ENCODE results near the gene SPINT3.

DNA sequence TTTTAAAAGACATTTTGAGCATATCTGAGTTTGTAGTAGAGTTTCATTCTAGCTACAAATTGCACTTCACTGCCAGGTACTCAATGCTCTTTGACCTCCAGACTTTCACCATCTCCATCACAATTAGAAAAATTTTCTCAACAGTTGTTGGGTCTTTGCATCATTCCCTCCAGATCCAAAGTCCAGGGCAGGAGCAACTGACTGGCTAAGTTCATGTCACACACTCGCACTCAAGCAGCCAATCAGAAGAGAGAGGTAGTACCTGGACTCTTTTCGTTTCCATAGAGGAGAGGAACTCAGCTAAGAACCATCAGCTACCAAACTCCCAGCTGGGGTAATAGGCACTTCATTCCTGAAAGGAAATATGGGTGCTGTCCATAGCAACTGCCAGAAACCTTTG lies 9.0 kb downstream of the SPINT3 start:
- TF ChIP-seq, protein P1, sequence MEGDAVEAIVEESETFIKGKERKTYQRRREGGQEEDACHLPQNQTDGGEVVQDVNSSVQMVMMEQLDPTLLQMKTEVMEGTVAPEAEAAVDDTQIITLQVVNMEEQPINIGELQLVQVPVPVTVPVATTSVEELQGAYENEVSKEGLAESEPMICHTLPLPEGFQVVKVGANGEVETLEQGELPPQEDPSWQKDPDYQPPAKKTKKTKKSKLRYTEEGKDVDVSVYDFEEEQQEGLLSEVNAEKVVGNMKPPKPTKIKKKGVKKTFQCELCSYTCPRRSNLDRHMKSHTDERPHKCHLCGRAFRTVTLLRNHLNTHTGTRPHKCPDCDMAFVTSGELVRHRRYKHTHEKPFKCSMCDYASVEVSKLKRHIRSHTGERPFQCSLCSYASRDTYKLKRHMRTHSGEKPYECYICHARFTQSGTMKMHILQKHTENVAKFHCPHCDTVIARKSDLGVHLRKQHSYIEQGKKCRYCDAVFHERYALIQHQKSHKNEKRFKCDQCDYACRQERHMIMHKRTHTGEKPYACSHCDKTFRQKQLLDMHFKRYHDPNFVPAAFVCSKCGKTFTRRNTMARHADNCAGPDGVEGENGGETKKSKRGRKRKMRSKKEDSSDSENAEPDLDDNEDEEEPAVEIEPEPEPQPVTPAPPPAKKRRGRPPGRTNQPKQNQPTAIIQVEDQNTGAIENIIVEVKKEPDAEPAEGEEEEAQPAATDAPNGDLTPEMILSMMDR (IDR thresholded peaks at IDR 0.05), result no peak
- no peak for TF ChIP-seq ZFX (IDR thresholded peaks at IDR 0.05; ENCODE audit: borderline replicate concordance)
